PC-9 (cell line): ENCODE results near the gene CHSY3. TPM values are rescaled to one million over a fixed set of nuclear protein-coding genes. Genes with fewer than 3 reads are reported as not detected.

ENCODE experiments used
- BruUV-seq: library from RNA; stranded (reverse); fragments of 400-500 nt; replicated peaks from 2 replicates; lab custom pipeline; 2021; lab: Mats Ljungman, UMichigan
- CTCF ChIA-PET: fragments of 300-600 bp; sonication (Branson Sonifier 250); formaldehyde crosslinking; loops from one replicate; lab custom pipeline; 2022; ENCODE audit warnings: antibody characterized with exemption; lab: Charles Lee
- POLR2A ChIA-PET: fragments of 300-600 bp; sonication (Branson Sonifier 250); formaldehyde crosslinking; loops from one replicate; lab custom pipeline; 2022; ENCODE audit warnings: antibody characterized with exemption; ENCODE audit not compliant: unreplicated experiment; lab: Charles Lee
- DNase-seq, 2 experiments: peaks; one replicate each; pipeline versions ENCODE4 v3.0.0 to v3.0.0-alpha.2; 2015 to 2022; ENCODE audit warnings: mixed read lengths in 1 of 2
- H2AFZ ChIP-seq: fragments of 200-600 bp; sonication (generic); 2 replicates; pipeline ENCODE4 v1.8.1; 2017; ENCODE audit warnings: antibody characterized with exemption
- H3F3A ChIP-seq: fragments of 200-600 bp; sonication (generic); 2 replicates; pipeline ENCODE4 v1.8.1; 2017; ENCODE audit warnings: antibody characterized with exemption, mild to moderate bottlenecking, low read depth; ENCODE audit not compliant: insufficient read depth
- H3K27ac ChIP-seq: fragments of 200-600 bp; sonication (generic); 2 replicates; pipeline ENCODE4 v1.6.1; 2016; ENCODE audit warnings: mixed run types
- H3K27me3 ChIP-seq: fragments of 200-600 bp; sonication (generic); 2 replicates; pipeline ENCODE4 v1.6.1; 2016; ENCODE audit warnings: low read depth, mixed run types; ENCODE audit not compliant: insufficient read depth
- H3K36me3 ChIP-seq: fragments of 200-600 bp; sonication (generic); 2 replicates; pipeline ENCODE4 v1.6.1; 2016; ENCODE audit warnings: low read depth, mixed run types
- H3K4me1 ChIP-seq: fragments of 200-600 bp; sonication (generic); replicated peaks from 2 replicates; pipeline ENCODE4 v1.6.1; 2016; ENCODE audit warnings: mixed run types; ENCODE audit not compliant: insufficient read depth
- H3K4me2 ChIP-seq: fragments of 200-600 bp; sonication (generic); 2 replicates; pipeline ENCODE4 v1.6.1; 2017; ENCODE audit warnings: mixed run types
- H3K4me3 ChIP-seq: fragments of 200-600 bp; sonication (generic); 2 replicates; pipeline ENCODE4 v1.6.1; 2016; ENCODE audit warnings: mixed run types
- H3K79me2 ChIP-seq: fragments of 200-600 bp; sonication (generic); 2 replicates; pipeline ENCODE4 v1.6.1; 2017; ENCODE audit warnings: low read depth, mixed run types
- H3K9me2 ChIP-seq: fragments of 200-600 bp; sonication (generic); 2 replicates; pipeline ENCODE4 v1.8.1; 2017; ENCODE audit warnings: mild to moderate bottlenecking; ENCODE audit not compliant: insufficient read depth
- H3K9me3 ChIP-seq: fragments of 200-600 bp; sonication (generic); 2 replicates; pipeline ENCODE4 v1.8.1; 2016; ENCODE audit warnings: low read depth; ENCODE audit not compliant: insufficient read depth
- H4K20me1 ChIP-seq: fragments of 200-600 bp; sonication (generic); 2 replicates; pipeline ENCODE4 v1.8.1; 2017; ENCODE audit not compliant: insufficient read depth
- CTCF ChIP-seq: fragments of 200-600 bp; sonication (generic); conservative IDR thresholded peaks from 2 replicates; pipeline ENCODE4 v1.6.1; 2017; ENCODE audit warnings: mixed run types, antibody characterized with exemption, mild to moderate bottlenecking, moderate library complexity
- EZH2 ChIP-seq: fragments of 200-600 bp; sonication (generic); IDR thresholded peaks from 2 replicates; pipeline ENCODE4 v1.8.0; 2017; ENCODE audit warnings: antibody characterized with exemption, low read depth
- intact Hi-C: fragments of 100-400 bp; cut with micrococcal nuclease; formaldehyde crosslinking; loops from one replicate; pipeline ENCODE4 v1.10.0; 2022; ENCODE audit not compliant: unreplicated experiment
- total RNA-seq: library from RNA; stranded (reverse); gene quantifications from 2 replicates; pipeline ENCODE4 v1.2.3, GENCODE V29; 2021

CHSY3 gene
- total RNA-seq, 1 experiment from 2014 or later = 0.17 TPM

GRCh38 chr5:130164966-130165365, 260.7 kb downstream of the CHSY3 start:
- TF ChIP-seq CTCF = no peak
- TF ChIP-seq EZH2 = no peak
- POLR2A ChIA-PET = no interaction called here
- H2AFZ ChIP-seq = no peak overlapping the region
- no peaks in the 10 kb centered on the region for H3K9me2 ChIP-seq
- no peak overlapping the region for H3K4me3 ChIP-seq
- no peaks in the 10 kb centered on the region for H3K4me1 ChIP-seq
- DNase-seq = no peak
- H3F3A ChIP-seq = no peaks in the 10 kb centered on the region
- intact Hi-C loops = no loop called here
- H3K79me2 ChIP-seq = no peaks in the 10 kb centered on the region
- no TSS peak for BruUV-seq
- H3K4me2 ChIP-seq = no peak overlapping the region
- CTCF ChIA-PET = no interaction called here
- H3K27ac ChIP-seq = no peak overlapping the region
- no peaks in the 10 kb centered on the region for H3K36me3 ChIP-seq
- H3K27me3 ChIP-seq = no peaks in the 10 kb centered on the region
- no peaks in the 10 kb centered on the region for H4K20me1 ChIP-seq
- no peaks in the 10 kb centered on the region for H3K9me3 ChIP-seq

GRCh38 chr5:130166839-130167490, 262.7 kb downstream of the CHSY3 start:
- Histone ChIP-seq H2AFZ (no peak overlapping the region), H3K27ac (no peak overlapping the region), H3K4me1 (no peaks in the 10 kb centered on the region), H3K79me2 (no peaks in the 10 kb centered on the region), H3F3A (no peaks in the 10 kb centered on the region), H3K4me2 (no peak overlapping the region), H3K9me3 (no peaks in the 10 kb centered on the region), H3K36me3 (no peaks in the 10 kb centered on the region), H3K4me3 (no peak overlapping the region), H4K20me1 (no peaks in the 10 kb centered on the region), H3K9me2 (no peaks in the 10 kb centered on the region), H3K27me3 (no peaks in the 10 kb centered on the region)
- no peak for DNase-seq
- TF ChIP-seq EZH2 = no peak
- TF ChIP-seq CTCF = no peak
- intact Hi-C loops = no loop called here
- POLR2A ChIA-PET = interaction anchor here (0.6 kb wide), 1 partner anchor 51 kb away, joined by 3 read pairs; no protein-coding TSS in a partner anchor
- no TSS peak for BruUV-seq
- CTCF ChIA-PET = no interaction called here

GRCh38 chr5:130168211-130168610, 263.9 kb downstream of the CHSY3 start:
- CTCF ChIA-PET = no interaction called here
- no TSS peak for BruUV-seq
- H3K9me2 ChIP-seq = no peaks in the 10 kb centered on the region

More at GRCh38 chr5:130168211-130168610, 263.9 kb downstream of the CHSY3 start:
- Histone ChIP-seq H3K27ac (no peak overlapping the region), H3K4me3 (no peak overlapping the region), H3K36me3 (no peaks in the 10 kb centered on the region), H3K27me3 (no peaks in the 10 kb centered on the region), H4K20me1 (no peaks in the 10 kb centered on the region), H3K79me2 (no peaks in the 10 kb centered on the region), H3K9me3 (no peaks in the 10 kb centered on the region), H2AFZ (no peak overlapping the region), H3K4me2 (no peak overlapping the region), H3K4me1 (no peaks in the 10 kb centered on the region), H3F3A (no peaks in the 10 kb centered on the region)
- no peak for DNase-seq
- POLR2A ChIA-PET = no interaction called here
- intact Hi-C loops = no loop called here
- TF ChIP-seq EZH2 (no peak), CTCF (no peak)
